Right atrium auricular region (tissue), 2 donors: ENCODE measurements around the gene ZNF608. TPM values are rescaled to one million over a fixed set of nuclear protein-coding genes. Genes with fewer than 3 reads are reported as not detected.

ENCODE experiments used
- DNase-seq: peaks from one replicate; pipeline ENCODE4 v3.0.0-alpha.2; 2019; ENCODE audit warnings: low spot score
- H3K27ac ChIP-seq, 2 donors: fragments of 200-600 bp; sonication (generic); 1 replicate in 1 of 2; 2 replicates in 1 of 2; pipeline ENCODE4 v1.5.1; 2016 to 2019
- H3K27me3 ChIP-seq, 2 donors: fragments of 200-600 bp; sonication (generic); one replicate each; pipeline versions ENCODE4 v1.5.1 to v1.6.0; 2017 to 2019
- H3K36me3 ChIP-seq: fragments of 200-600 bp; sonication (generic); one replicate; pipeline ENCODE4 v1.5.1; 2016
- H3K4me1 ChIP-seq, 2 donors: fragments of 200-600 bp; sonication (generic); one replicate each; pipeline versions ENCODE4 v1.5.1 to v1.6.0; 2017 to 2019
- H3K4me3 ChIP-seq, 2 donors: fragments of 200-600 bp; sonication (generic); 1 replicate in 1 of 2; 2 replicates in 1 of 2; pipeline ENCODE4 v1.5.1; 2017 to 2019; ENCODE audit warnings: mild to moderate bottlenecking in 1 of 2, moderate library complexity in 1 of 2
- H3K9me3 ChIP-seq, 2 donors: fragments of 200-600 bp; sonication (generic); one replicate each; pipeline ENCODE4 v1.5.1; 2019
- total RNA-seq, 2 donors: library from RNA; depleted of rRNA; stranded (reverse); fragments of >200 nt; gene quantifications; one replicate each; pipeline ENCODE4 v1.1.0, GENCODE V29; 2016
- TF ChIP-seq, protein P1 (sequence below), 2 donors: fragments of 200-600 bp; sonication (generic); IDR thresholded peaks; one replicate each; pipeline ENCODE4 v1.5.1; 2019; ENCODE audit warnings: antibody characterized with exemption in 2 of 2

Gene ZNF608
- total RNA-seq, 2 donors from 2014 or later: 29.4 to 38.7 TPM

DNA sequence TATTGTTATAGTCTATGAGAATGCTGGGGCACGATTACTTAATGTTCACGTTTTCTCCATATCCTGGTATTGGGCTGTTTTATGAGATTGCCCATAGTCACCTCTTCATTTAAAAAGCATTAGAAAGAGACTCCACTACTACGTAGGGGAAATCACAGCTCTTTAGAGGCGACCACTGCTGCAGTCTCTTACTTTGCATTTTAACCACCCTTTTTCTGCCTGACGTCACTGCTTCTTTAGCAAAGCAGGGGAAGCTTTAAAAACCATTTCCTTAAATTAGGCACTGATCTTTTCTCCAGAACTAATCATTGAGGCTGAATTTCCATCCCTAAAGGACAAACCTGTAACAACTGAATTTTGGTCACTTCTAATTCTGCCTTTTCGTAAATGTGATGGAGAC is 38.9 kb downstream of the ZNF608 start:
- Histone ChIP-seq H3K27ac (peak overlapping the region; percentile 76 to 80), H3K4me3 (peak overlapping the region in 1 of 2 donors; percentile 28), H3K9me3 (no peaks in the 10 kb centered on the region), H3K36me3 (no peaks in the 10 kb centered on the region), H3K27me3 (no peaks in the 10 kb centered on the region), H3K4me1 (peaks cover 0 to 81% of the 10 kb centered on the region in 2 donors)
- TF ChIP-seq, protein P1, sequence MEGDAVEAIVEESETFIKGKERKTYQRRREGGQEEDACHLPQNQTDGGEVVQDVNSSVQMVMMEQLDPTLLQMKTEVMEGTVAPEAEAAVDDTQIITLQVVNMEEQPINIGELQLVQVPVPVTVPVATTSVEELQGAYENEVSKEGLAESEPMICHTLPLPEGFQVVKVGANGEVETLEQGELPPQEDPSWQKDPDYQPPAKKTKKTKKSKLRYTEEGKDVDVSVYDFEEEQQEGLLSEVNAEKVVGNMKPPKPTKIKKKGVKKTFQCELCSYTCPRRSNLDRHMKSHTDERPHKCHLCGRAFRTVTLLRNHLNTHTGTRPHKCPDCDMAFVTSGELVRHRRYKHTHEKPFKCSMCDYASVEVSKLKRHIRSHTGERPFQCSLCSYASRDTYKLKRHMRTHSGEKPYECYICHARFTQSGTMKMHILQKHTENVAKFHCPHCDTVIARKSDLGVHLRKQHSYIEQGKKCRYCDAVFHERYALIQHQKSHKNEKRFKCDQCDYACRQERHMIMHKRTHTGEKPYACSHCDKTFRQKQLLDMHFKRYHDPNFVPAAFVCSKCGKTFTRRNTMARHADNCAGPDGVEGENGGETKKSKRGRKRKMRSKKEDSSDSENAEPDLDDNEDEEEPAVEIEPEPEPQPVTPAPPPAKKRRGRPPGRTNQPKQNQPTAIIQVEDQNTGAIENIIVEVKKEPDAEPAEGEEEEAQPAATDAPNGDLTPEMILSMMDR (IDR thresholded peaks at IDR 0.05): no peak
- DNase-seq: no peak

DNA sequence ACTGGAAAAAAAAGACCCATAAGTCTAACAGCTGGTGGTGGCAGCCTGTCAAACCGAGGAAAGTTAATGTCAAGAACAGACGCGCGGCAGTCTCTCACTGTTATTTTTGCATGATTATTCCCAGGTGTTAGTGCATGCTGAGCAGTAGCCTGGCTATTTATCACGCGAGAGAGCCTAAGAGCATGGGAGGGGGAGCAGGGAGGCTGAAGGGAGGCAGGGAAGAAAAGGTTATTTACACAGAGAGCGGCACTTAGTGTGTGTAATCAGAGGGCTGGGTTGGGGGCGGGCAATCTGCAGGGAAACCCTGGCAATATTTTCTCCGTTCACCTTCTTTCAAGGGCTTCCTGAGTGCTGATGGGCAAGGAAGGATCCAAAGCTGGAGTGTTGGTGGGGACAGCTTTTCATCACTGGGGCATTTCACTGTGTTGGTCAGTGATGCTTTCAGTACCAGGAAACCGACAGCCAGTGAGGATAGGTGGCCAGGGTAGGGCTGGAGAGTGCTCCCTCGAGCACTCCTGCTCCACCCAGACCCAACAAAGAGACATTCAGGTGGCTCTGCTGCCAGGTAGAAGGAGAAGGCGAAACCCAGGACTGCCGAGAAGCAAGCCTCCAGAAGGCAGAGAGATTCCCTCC is 39.6 kb downstream of the ZNF608 start:
- peaks cover 0 to 78% of the 10 kb centered on the region in 2 donors for H3K4me1 ChIP-seq
- H3K9me3 ChIP-seq: no peaks in the 10 kb centered on the region
- TF ChIP-seq, protein P1 (IDR thresholded peaks at IDR 0.05): no peak
- peak overlapping the region in 1 of 2 donors; percentile 28 for H3K4me3 ChIP-seq
- no peaks in the 10 kb centered on the region for H3K36me3 ChIP-seq
- H3K27ac ChIP-seq: peak overlapping the region; percentile 76 to 80
- no peak for DNase-seq
- H3K27me3 ChIP-seq: no peaks in the 10 kb centered on the region

DNA sequence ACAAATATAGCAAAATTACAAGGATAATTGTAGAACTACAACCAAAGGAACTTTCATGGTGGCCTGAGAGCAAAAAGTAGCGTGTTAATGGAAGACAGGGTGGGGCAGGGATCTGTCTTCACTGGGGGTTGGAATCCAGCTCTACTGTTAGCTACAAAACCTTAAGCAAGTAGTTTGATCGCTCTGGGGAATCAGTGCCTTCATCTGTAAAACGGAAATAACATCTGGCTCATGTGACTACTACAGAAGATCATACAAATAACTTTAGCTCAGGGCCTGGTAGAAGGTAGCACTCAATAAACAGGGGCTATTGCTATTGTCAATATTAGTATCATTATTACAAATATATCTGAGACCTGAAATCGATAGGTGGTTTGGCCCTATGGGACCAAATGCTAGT is 40.4 kb downstream of the ZNF608 start:
- Histone ChIP-seq H3K36me3 (no peaks in the 10 kb centered on the region), H3K27ac (peak overlapping the region in 1 of 2 donors; percentile 80), H3K27me3 (no peaks in the 10 kb centered on the region), H3K4me1 (peaks cover 0 to 76% of the 10 kb centered on the region in 2 donors), H3K4me3 (no peak overlapping the region), H3K9me3 (no peaks in the 10 kb centered on the region)
- TF ChIP-seq, protein P1 (IDR thresholded peaks at IDR 0.05): no peak
- no peak for DNase-seq

- TF ChIP-seq, protein P1 (IDR thresholded peaks at IDR 0.05): no peak
- no peaks in the 10 kb centered on the region for H3K9me3 ChIP-seq
- H3K27me3 ChIP-seq: no peaks in the 10 kb centered on the region
- H3K36me3 ChIP-seq: no peaks in the 10 kb centered on the region
- DNase-seq: no peak
- peak overlapping the region in 1 of 2 donors; percentile 80 for H3K27ac ChIP-seq
- no peak overlapping the region for H3K4me3 ChIP-seq
- peaks cover 0 to 78% of the 10 kb centered on the region in 2 donors for H3K4me1 ChIP-seq
Measured at GRCh38 chr5:124705577-124705976, 40.9 kb downstream of the ZNF608 start.

- DNase-seq: no peak
- Histone ChIP-seq H3K4me1 (peaks cover 0 to 76% of the 10 kb centered on the region in 2 donors), H3K27ac (peak overlapping the region in 1 of 2 donors; percentile 51)
Measured at GRCh38 chr5:124704594-124705284, 41.7 kb downstream of the ZNF608 start.

More at GRCh38 chr5:124704594-124705284, 41.7 kb downstream of the ZNF608 start:
- Histone ChIP-seq H3K4me3 (no peak overlapping the region), H3K9me3 (no peaks in the 10 kb centered on the region), H3K27me3 (no peaks in the 10 kb centered on the region), H3K36me3 (no peaks in the 10 kb centered on the region)
- TF ChIP-seq, protein P1 (IDR thresholded peaks at IDR 0.05): no peak
